IMR-90 (cell line): ENCODE results near the gene ABCA3. TPM values are rescaled to one million over a fixed set of nuclear protein-coding genes. Genes with fewer than 3 reads are reported as not detected.

Experiments
- ATAC-seq: fragments of 200-7000 bp; cut with Tn5 transposase; 2 replicates; pipeline ENCODE4 v1.9.1; 2020; ENCODE audit warnings: low read depth, mild to moderate bottlenecking, moderate library complexity
- BruUV-seq: library from RNA; stranded (reverse); fragments of 400-500 nt; replicated peaks from 2 replicates; lab custom pipeline; 2021; lab: Mats Ljungman, UMichigan
- CTCF ChIA-PET: fragments of 300-600 bp; formaldehyde crosslinking; extraction: SDS; loops from one replicate; lab custom pipeline; 2021; ENCODE audit warnings: antibody characterized with exemption; lab: Yijun Ruan, JAX
- POLR2A ChIA-PET: fragments of 300-600 bp; sonication (Branson Sonifier 250); formaldehyde crosslinking; loops from one replicate; lab custom pipeline; 2022; ENCODE audit warnings: antibody characterized with exemption; ENCODE audit not compliant: unreplicated experiment; lab: Charles Lee
- DNase-seq: peaks from one replicate; pipeline ENCODE4 v3.0.0; 2013
- H2AFZ ChIP-seq: replicated peaks from 2 replicates; pipeline ENCODE3; 2013; ENCODE audit warnings: low read length, mild to moderate bottlenecking; ENCODE audit not compliant: poor library complexity
- H2AK5ac ChIP-seq: 2 replicates; pipeline ENCODE4 v1.6.1; 2013; ENCODE audit warnings: low read depth, low read length, inconsistent platforms
- H2AK9ac ChIP-seq: replicated peaks from 2 replicates; pipeline ENCODE3; 2013; ENCODE audit warnings: mild to moderate bottlenecking, low read depth, low read length, moderate library complexity; ENCODE audit not compliant: poor library complexity
- H2BK120ac ChIP-seq: 2 replicates; pipeline ENCODE4 v1.6.1; 2013; ENCODE audit warnings: low read depth, low read length, inconsistent platforms
- H2BK15ac ChIP-seq: 3 replicates; pipeline ENCODE4 v1.6.1; 2013; ENCODE audit warnings: low read depth, low read length, inconsistent platforms
- H2BK20ac ChIP-seq: 2 replicates; pipeline ENCODE4 v1.6.1; 2013; ENCODE audit warnings: low read depth, mild to moderate bottlenecking, inconsistent platforms, low read length, moderate library complexity
- H2BK5ac ChIP-seq: 2 replicates; pipeline ENCODE4 v1.6.1; 2013; ENCODE audit warnings: mild to moderate bottlenecking, low read depth, low read length, inconsistent platforms; ENCODE audit not compliant: poor library complexity, severe bottlenecking
- H3K14ac ChIP-seq: replicated peaks from 2 replicates; pipeline ENCODE4 v1.6.1; 2013; ENCODE audit warnings: low read depth, low read length, inconsistent platforms
- H3K18ac ChIP-seq: 2 replicates; pipeline ENCODE4 v1.6.1; 2013; ENCODE audit warnings: low read depth, low read length, control low read depth
- H3K23ac ChIP-seq: 2 replicates; pipeline ENCODE4 v1.6.1; 2013; ENCODE audit warnings: low read depth, low read length, inconsistent platforms
- H3K27ac ChIP-seq: 2 replicates; pipeline ENCODE4 v1.5.1; 2013; ENCODE audit warnings: mild to moderate bottlenecking, control low read depth, low read length; ENCODE audit not compliant: insufficient read depth
- H3K27me3 ChIP-seq: 2 replicates; pipeline ENCODE4 v1.6.1; 2013; ENCODE audit warnings: low read length; ENCODE audit not compliant: control insufficient read depth, insufficient read depth
- H3K36me3 ChIP-seq: 2 replicates; pipeline ENCODE4 v1.6.1; 2013; ENCODE audit warnings: low read length, mixed read lengths; ENCODE audit not compliant: control insufficient read depth, insufficient read depth
- H3K4ac ChIP-seq: 2 replicates; pipeline ENCODE4 v1.6.1; 2013; ENCODE audit warnings: low read depth, low read length, inconsistent platforms
- H3K4me1 ChIP-seq: 2 replicates; pipeline ENCODE4 v1.6.1; 2013; ENCODE audit warnings: low read length, mixed read lengths; ENCODE audit not compliant: control insufficient read depth, insufficient read depth
- H3K4me2 ChIP-seq: 2 replicates; pipeline ENCODE4 v1.6.1; 2013; ENCODE audit warnings: low read depth, mild to moderate bottlenecking, control low read depth, low read length, moderate library complexity
- H3K4me3 ChIP-seq: 2 replicates; pipeline ENCODE4 v1.5.1; 2013; ENCODE audit warnings: low read depth, mild to moderate bottlenecking, control low read depth, low read length, moderate library complexity; ENCODE audit not compliant: insufficient read depth
- H3K56ac ChIP-seq: 2 replicates; pipeline ENCODE4 v1.6.1; 2013; ENCODE audit warnings: low read length, inconsistent platforms; ENCODE audit not compliant: insufficient read depth; ENCODE audit errors: extremely low read depth
- H3K79me1 ChIP-seq, 2 experiments: 2 replicates each; pipeline ENCODE4 v1.6.1; 2013; ENCODE audit warnings: low read length in 2 of 2, inconsistent platforms in 1 of 2, low read depth in 1 of 2
- H3K9ac ChIP-seq: 2 replicates; pipeline ENCODE4 v1.6.1; 2013; ENCODE audit warnings: low read depth, low read length, control low read depth
- H3K9me1 ChIP-seq: 2 replicates; pipeline ENCODE4 v1.6.1; 2013; ENCODE audit warnings: low read length, inconsistent platforms; ENCODE audit not compliant: insufficient read depth
- H3K9me3 ChIP-seq: 2 replicates; pipeline ENCODE4 v1.6.1; 2013; ENCODE audit warnings: low read length; ENCODE audit not compliant: control insufficient read depth, insufficient read depth
- H4K20me1 ChIP-seq: 2 replicates; pipeline ENCODE4 v1.6.1; 2013; ENCODE audit warnings: low read length, inconsistent platforms; ENCODE audit not compliant: insufficient read depth
- H4K5ac ChIP-seq: 2 replicates; pipeline ENCODE4 v1.6.1; 2013; ENCODE audit warnings: mild to moderate bottlenecking, low read depth, low read length, control low read depth
- H4K8ac ChIP-seq, 2 experiments: 2 replicates each; pipeline ENCODE4 v1.6.1; 2013; ENCODE audit warnings: low read depth in 2 of 2, low read length in 2 of 2, control low read depth in 1 of 2, inconsistent platforms in 1 of 2
- H4K91ac ChIP-seq: 2 replicates; pipeline ENCODE4 v1.6.1; 2013; ENCODE audit warnings: low read depth, low read length, inconsistent platforms; ENCODE audit not compliant: insufficient read depth
- BHLHE40 ChIP-seq: fragments of 150-350 bp; IDR thresholded peaks from 2 replicates; pipeline ENCODE4 v1.6.1; 2016; ENCODE audit warnings: mild to moderate bottlenecking, low read depth, low read length
- CHD1 ChIP-seq: IDR thresholded peaks from 2 replicates; pipeline ENCODE4 v1.6.1; 2012; ENCODE audit warnings: low read depth, low read length, improper control_type of control experiment
- ELK1 ChIP-seq: fragments of 150-350 bp; IDR thresholded peaks from 2 replicates; pipeline ENCODE4 v1.6.1; 2016; ENCODE audit warnings: low read depth, mild to moderate bottlenecking, low read length, moderate library complexity, borderline replicate concordance
- FOS ChIP-seq: fragments of 150-350 bp; IDR thresholded peaks from 2 replicates; pipeline ENCODE4 v1.6.1; 2016; ENCODE audit warnings: low read depth, low read length
- MAFK ChIP-seq: IDR thresholded peaks from 2 replicates; pipeline ENCODE4 v1.6.1; 2012; ENCODE audit warnings: low read depth, low read length, improper control_type of control experiment
- MAZ ChIP-seq: IDR thresholded peaks from 2 replicates; pipeline ENCODE4 v1.6.1; 2012; ENCODE audit warnings: low read depth, mild to moderate bottlenecking, low read length, improper control_type of control experiment, moderate library complexity, borderline replicate concordance
- MXI1 ChIP-seq: IDR thresholded peaks from 2 replicates; pipeline ENCODE4 v1.6.1; 2012; ENCODE audit warnings: low read depth, mild to moderate bottlenecking, low read length, moderate library complexity, borderline replicate concordance
- POLR2A ChIP-seq: IDR thresholded peaks from 2 replicates; pipeline ENCODE4 v1.6.1; 2012; ENCODE audit warnings: mild to moderate bottlenecking, low read depth, low read length
- RAD21 ChIP-seq: IDR thresholded peaks from 2 replicates; pipeline ENCODE4 v1.6.1; 2012; ENCODE audit warnings: low read length, improper control_type of control experiment
- RCOR1 ChIP-seq: IDR thresholded peaks from 2 replicates; pipeline ENCODE4 v1.6.1; 2012; ENCODE audit warnings: mild to moderate bottlenecking, low read length, improper control_type of control experiment; ENCODE audit not compliant: insufficient replicate concordance
- RFX5 ChIP-seq: IDR thresholded peaks from 2 replicates; pipeline ENCODE4 v1.8.0; 2012; ENCODE audit warnings: low read depth, mild to moderate bottlenecking, low read length, moderate library complexity
- WGBS, 2 experiments: methylation state at CpG; one replicate each; pipeline versions ENCODE4 v1.1.5 to v1.1.7; 2013; ENCODE audit warnings: missing lambda C conversion rate in 2 of 2; ENCODE audit not compliant: insufficient read length in 1 of 2; ENCODE audit errors: extremely low coverage in 2 of 2; 5-methylcytosine and 5-hydroxymethylcytosine counted together
- dilution Hi-C: fragments of 300-500 bp; cut with HindIII; formaldehyde crosslinking; loops from one replicate; pipeline ENCODE4 v1.14.3; 2018; ENCODE audit warnings: low sequenced_read_pairs; ENCODE audit not compliant: unreplicated experiment
- in situ Hi-C: fragments of 300-500 bp; cut with MboI; formaldehyde crosslinking; loops from 3 replicates; pipeline ENCODE4 v1.14.3; 2019; ENCODE audit warnings: low sequenced_read_pairs, inconsistent platforms, mixed read lengths
- intact Hi-C: fragments of 100-400 bp; cut with micrococcal nuclease; formaldehyde crosslinking; loops from 2 replicates; pipeline ENCODE4 v1.10.0; 2022
- polyA plus RNA-seq, 3 experiments: library from polyadenylated mRNA; depleted of rRNA; stranded (reverse); fragments of >200 nt; gene quantifications; 2 replicates each; pipeline ENCODE4 v1.2.3, GENCODE V29; 2012; ENCODE audit warnings: low replicate concordance in 1 of 3
- total RNA-seq: library from RNA; depleted of rRNA; stranded (reverse); fragments of >200 nt; gene quantifications from 2 replicates; pipeline ENCODE4 v1.2.3, GENCODE V29; 2012
- TF ChIP-seq, protein P1 (sequence below): conservative IDR thresholded peaks from 2 replicates; pipeline ENCODE4 v1.5.1; 2012; ENCODE audit warnings: mild to moderate bottlenecking, low read depth, low read length, improper control_type of control experiment
- TF ChIP-seq, protein P2 (sequence below): fragments of 150-350 bp; IDR thresholded peaks from 2 replicates; pipeline ENCODE4 v1.6.1; 2017; ENCODE audit warnings: mild to moderate bottlenecking, antibody characterized with exemption, low read length, low read depth

ABCA3 gene
- total and polyA plus RNA-seq, 2 of the 4 experiments (the other 2 are of a cell fraction) = 0.18 to 0.22 TPM

DNA sequence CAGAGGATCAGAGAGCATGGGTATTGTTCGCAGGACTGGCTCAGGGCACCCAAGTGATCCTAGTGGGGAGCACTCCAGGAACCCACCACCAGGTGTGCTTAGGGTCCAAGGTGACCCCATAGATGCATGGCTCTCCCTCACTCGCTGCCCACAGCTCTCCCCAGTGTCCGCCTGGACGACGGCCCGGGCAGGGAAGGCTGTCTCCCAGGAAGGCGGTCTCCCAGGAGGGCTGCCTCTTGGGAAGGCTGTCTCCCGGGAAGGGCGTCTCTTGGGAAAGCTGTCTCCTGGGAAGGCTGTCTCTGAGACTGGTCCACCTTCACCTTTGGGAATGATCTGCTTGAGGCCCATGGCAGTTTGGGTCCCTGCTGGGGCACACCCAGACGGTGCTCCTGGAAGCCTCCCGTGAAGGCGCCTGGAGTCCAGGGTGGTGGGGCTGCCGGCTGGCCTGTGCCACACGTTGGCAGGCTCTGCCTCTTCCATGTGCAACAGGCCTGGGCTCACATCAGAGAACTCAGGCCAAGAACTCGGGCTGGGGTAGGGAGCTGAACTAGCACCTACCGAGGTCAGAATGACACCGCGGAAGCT is 94.1 kb downstream of the ABCA3 start:
- peaks cover 20 to 43% of the 10 kb centered on the region in 2 experiments for H3K79me1 ChIP-seq
- DNase-seq = no peak
- no TSS peak for BruUV-seq
- H3K4me2 ChIP-seq = no peak overlapping the region
- no peak for ATAC-seq
- H2BK20ac ChIP-seq = no peak overlapping the region
- H3K4me1 ChIP-seq = 0 out of 2 replicates have a peak, but pooled peaks cover 4% of the 10 kb centered on the region
- no peak overlapping the region for H4K8ac ChIP-seq
- no peaks in the 10 kb centered on the region for H3K9me3 ChIP-seq
- H3K18ac ChIP-seq = no peak overlapping the region
- H4K91ac ChIP-seq = no peak overlapping the region
- no peak overlapping the region for H3K14ac ChIP-seq
- intact Hi-C loops = no loop called here
- no peak overlapping the region for H3K9ac ChIP-seq
- WGBS, 2 experiments = 93% methylated on average over 13 of the region's 18 CpGs; no CpG with 5 or more reads in 1 of the 2 experiments
- H2BK120ac ChIP-seq = no peak overlapping the region
- H3K56ac ChIP-seq = no peak overlapping the region
- H2AK9ac ChIP-seq = no peak overlapping the region
- no peak overlapping the region for H3K27ac ChIP-seq
- no peaks in the 10 kb centered on the region; the same call in 1 of the 2 replicates for H4K20me1 ChIP-seq
- H3K27me3 ChIP-seq = no peaks in the 10 kb centered on the region
- H2BK15ac ChIP-seq = no peak overlapping the region
- H2BK5ac ChIP-seq = no peak overlapping the region
- POLR2A ChIA-PET = no interaction called here
- no peak overlapping the region for H3K4me3 ChIP-seq
- H2AFZ ChIP-seq = no peak overlapping the region
- peaks cover 46% of the 10 kb centered on the region for H3K36me3 ChIP-seq
- CTCF ChIA-PET = no interaction called here
- dilution Hi-C loops = no loop called here
- no peak overlapping the region for H3K23ac ChIP-seq
- in situ Hi-C loops = no loop called here
- no peak overlapping the region for H3K4ac ChIP-seq
- no peak overlapping the region for H2AK5ac ChIP-seq
- 0 out of 2 replicates have a peak, but pooled peaks cover 2% of the 10 kb centered on the region for H3K9me1 ChIP-seq
- TF ChIP-seq BHLHE40 = no peak
- TF ChIP-seq MAFK = no peak
- no peak for TF ChIP-seq MAZ
- no peak for TF ChIP-seq RAD21
- TF ChIP-seq MXI1 = no peak
- TF ChIP-seq CHD1 = no peak
- TF ChIP-seq, protein P1, sequence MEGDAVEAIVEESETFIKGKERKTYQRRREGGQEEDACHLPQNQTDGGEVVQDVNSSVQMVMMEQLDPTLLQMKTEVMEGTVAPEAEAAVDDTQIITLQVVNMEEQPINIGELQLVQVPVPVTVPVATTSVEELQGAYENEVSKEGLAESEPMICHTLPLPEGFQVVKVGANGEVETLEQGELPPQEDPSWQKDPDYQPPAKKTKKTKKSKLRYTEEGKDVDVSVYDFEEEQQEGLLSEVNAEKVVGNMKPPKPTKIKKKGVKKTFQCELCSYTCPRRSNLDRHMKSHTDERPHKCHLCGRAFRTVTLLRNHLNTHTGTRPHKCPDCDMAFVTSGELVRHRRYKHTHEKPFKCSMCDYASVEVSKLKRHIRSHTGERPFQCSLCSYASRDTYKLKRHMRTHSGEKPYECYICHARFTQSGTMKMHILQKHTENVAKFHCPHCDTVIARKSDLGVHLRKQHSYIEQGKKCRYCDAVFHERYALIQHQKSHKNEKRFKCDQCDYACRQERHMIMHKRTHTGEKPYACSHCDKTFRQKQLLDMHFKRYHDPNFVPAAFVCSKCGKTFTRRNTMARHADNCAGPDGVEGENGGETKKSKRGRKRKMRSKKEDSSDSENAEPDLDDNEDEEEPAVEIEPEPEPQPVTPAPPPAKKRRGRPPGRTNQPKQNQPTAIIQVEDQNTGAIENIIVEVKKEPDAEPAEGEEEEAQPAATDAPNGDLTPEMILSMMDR = no peak
- TF ChIP-seq RCOR1 = no peak
- TF ChIP-seq, protein P2, sequence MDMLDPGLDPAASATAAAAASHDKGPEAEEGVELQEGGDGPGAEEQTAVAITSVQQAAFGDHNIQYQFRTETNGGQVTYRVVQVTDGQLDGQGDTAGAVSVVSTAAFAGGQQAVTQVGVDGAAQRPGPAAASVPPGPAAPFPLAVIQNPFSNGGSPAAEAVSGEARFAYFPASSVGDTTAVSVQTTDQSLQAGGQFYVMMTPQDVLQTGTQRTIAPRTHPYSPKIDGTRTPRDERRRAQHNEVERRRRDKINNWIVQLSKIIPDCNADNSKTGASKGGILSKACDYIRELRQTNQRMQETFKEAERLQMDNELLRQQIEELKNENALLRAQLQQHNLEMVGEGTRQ = no peak
- no peak for TF ChIP-seq RFX5
- no peak for TF ChIP-seq POLR2A
- no peak for TF ChIP-seq FOS
- no peak for TF ChIP-seq ELK1
- no peak overlapping the region for H4K5ac ChIP-seq
